Memory B cell (primary cell): ENCODE data around the gene COL6A5.
"Not testable (repeated sequence)": the region's sequence is repeated elsewhere in the genome, so short reads cannot be mapped to it uniquely, and the experiment has no call there.

ENCODE experiments used
- ATAC-seq: fragments of 150-1000 bp; cut with Tn5 transposase; 2 replicates; pipeline ENCODE4 v1.10.0; 2021; ENCODE audit warnings: low read depth, mild to moderate bottlenecking, moderate library complexity
- DNase-seq, 2 donors: peaks; one replicate each; pipeline ENCODE4 v3.0.0; 2022; ENCODE audit warnings: low spot score in 2 of 2
- H3K27ac Mint-ChIP-seq: one replicate; pipeline ENCODE4 v1.8.0; 2022; ENCODE audit warnings: mild to moderate bottlenecking, moderate library complexity, mixed read lengths
- H3K27me3 Mint-ChIP-seq: one replicate; pipeline ENCODE4 v1.8.0; 2022; ENCODE audit warnings: mixed read lengths
- H3K36me3 Mint-ChIP-seq: one replicate; pipeline ENCODE4 v1.8.0; 2022; ENCODE audit warnings: mild to moderate bottlenecking, mixed read lengths
- H3K4me1 Mint-ChIP-seq: one replicate; pipeline ENCODE4 v1.8.0; 2022; ENCODE audit warnings: mixed read lengths
- H3K4me3 Mint-ChIP-seq: one replicate; pipeline ENCODE4 v1.8.0; 2022; ENCODE audit warnings: mild to moderate bottlenecking, moderate library complexity, mixed read lengths
- H3K9me3 Mint-ChIP-seq: one replicate; pipeline ENCODE4 v1.8.0; 2022; ENCODE audit warnings: mixed read lengths

The COL6A5 gene

GRCh38 chr3:130442284-130442683, 96.8 kb downstream of the COL6A5 start:
- Mint-ChIP-seq H3K4me1 (no peaks in the 10 kb centered on the region), H3K27me3 (peaks cover 5% of the 10 kb centered on the region), H3K9me3 (no peaks in the 10 kb centered on the region), H3K4me3 (no peak overlapping the region), H3K27ac (no peak overlapping the region), H3K36me3 (no peaks in the 10 kb centered on the region)
- DNase-seq (no peak), ATAC-seq (no peak)

- not testable (repeated sequence) for H3K36me3 Mint-ChIP-seq, ATAC-seq
Observed at GRCh38 chr3:130446840-130447239, 101.4 kb downstream of the COL6A5 start.

GRCh38 chr3:130448155-130448554, 102.7 kb downstream of the COL6A5 start:
- H3K27me3 Mint-ChIP-seq, H3K4me3 Mint-ChIP-seq, H3K4me1 Mint-ChIP-seq, H3K9me3 Mint-ChIP-seq, ATAC-seq, H3K27ac Mint-ChIP-seq, H3K36me3 Mint-ChIP-seq, DNase-seq: not testable (repeated sequence)

More at GRCh38 chr3:130446840-130447239, 101.4 kb downstream of the COL6A5 start:
- H3K9me3 Mint-ChIP-seq, H3K27ac Mint-ChIP-seq, H3K27me3 Mint-ChIP-seq, H3K4me3 Mint-ChIP-seq, H3K4me1 Mint-ChIP-seq, DNase-seq: not testable (repeated sequence)

- H3K27me3 Mint-ChIP-seq, result no peaks in the 10 kb centered on the region
- no peak for ATAC-seq
- no peaks in the 10 kb centered on the region for H3K36me3 Mint-ChIP-seq
- DNase-seq, result no peak
- H3K9me3 Mint-ChIP-seq, result peaks cover under 1% of the 10 kb centered on the region
- no peak overlapping the region for H3K27ac Mint-ChIP-seq
- H3K4me3 Mint-ChIP-seq, result no peak overlapping the region
- H3K4me1 Mint-ChIP-seq, result no peaks in the 10 kb centered on the region
Observed at GRCh38 chr3:130456540-130456939, 111.1 kb downstream of the COL6A5 start.

GRCh38 chr3:130457671-130458070, 112.2 kb downstream of the COL6A5 start:
- Mint-ChIP-seq H3K27ac (no peak overlapping the region), H3K4me1 (no peaks in the 10 kb centered on the region), H3K4me3 (no peak overlapping the region), H3K27me3 (no peaks in the 10 kb centered on the region), H3K36me3 (no peaks in the 10 kb centered on the region), H3K9me3 (no peaks in the 10 kb centered on the region)
- ATAC-seq (no peak), DNase-seq (no peak)

- ATAC-seq (no peak), DNase-seq (no peak)
- peaks cover under 1% of the 10 kb centered on the region for H3K27me3 Mint-ChIP-seq
- no peak overlapping the region for H3K4me3 Mint-ChIP-seq
- no peak overlapping the region for H3K27ac Mint-ChIP-seq
- no peaks in the 10 kb centered on the region for H3K36me3 Mint-ChIP-seq
- H3K4me1 Mint-ChIP-seq, result no peaks in the 10 kb centered on the region
- no peaks in the 10 kb centered on the region for H3K9me3 Mint-ChIP-seq
Observed at GRCh38 chr3:130459944-130460343, 114.5 kb downstream of the COL6A5 start.

- no peaks in the 10 kb centered on the region for H3K36me3 Mint-ChIP-seq
- H3K4me1 Mint-ChIP-seq, result no peaks in the 10 kb centered on the region
- ATAC-seq (no peak), DNase-seq (no peak)
- no peak overlapping the region for H3K4me3 Mint-ChIP-seq
- H3K27me3 Mint-ChIP-seq, result peaks cover 3% of the 10 kb centered on the region
- H3K9me3 Mint-ChIP-seq, result no peaks in the 10 kb centered on the region
- no peak overlapping the region for H3K27ac Mint-ChIP-seq
Observed at GRCh38 chr3:130462089-130462488, 116.6 kb downstream of the COL6A5 start.

GRCh38 chr3:130463221-130463620, 117.7 kb downstream of the COL6A5 start:
- Mint-ChIP-seq H3K4me3 (no peak overlapping the region), H3K9me3 (no peaks in the 10 kb centered on the region), H3K27ac (no peak overlapping the region), H3K36me3 (no peaks in the 10 kb centered on the region), H3K4me1 (no peaks in the 10 kb centered on the region), H3K27me3 (peaks cover 3% of the 10 kb centered on the region)
- ATAC-seq, result no peak
- no peak for DNase-seq

GRCh38 chr3:130465521-130465920, 120.0 kb downstream of the COL6A5 start:
- no peaks in the 10 kb centered on the region for H3K36me3 Mint-ChIP-seq
- H3K27me3 Mint-ChIP-seq, result peaks cover 3% of the 10 kb centered on the region
- H3K4me3 Mint-ChIP-seq, result no peak overlapping the region
- no peaks in the 10 kb centered on the region for H3K4me1 Mint-ChIP-seq
- DNase-seq (no peak), ATAC-seq (no peak)
- H3K9me3 Mint-ChIP-seq, result no peaks in the 10 kb centered on the region
- no peak overlapping the region for H3K27ac Mint-ChIP-seq

- no peaks in the 10 kb centered on the region for H3K9me3 Mint-ChIP-seq
- no peaks in the 10 kb centered on the region for H3K4me1 Mint-ChIP-seq
- H3K36me3 Mint-ChIP-seq, result no peaks in the 10 kb centered on the region
- DNase-seq, result no peak
- H3K27me3 Mint-ChIP-seq, result peaks cover 8% of the 10 kb centered on the region
- no peak for ATAC-seq
- H3K27ac Mint-ChIP-seq, result no peak overlapping the region
- H3K4me3 Mint-ChIP-seq, result no peak overlapping the region
Observed at GRCh38 chr3:130468311-130468710, 122.8 kb downstream of the COL6A5 start.

GRCh38 chr3:130470126-130470525, 124.7 kb downstream of the COL6A5 start:
- Mint-ChIP-seq H3K36me3 (no peaks in the 10 kb centered on the region), H3K27ac (no peak overlapping the region), H3K4me1 (no peaks in the 10 kb centered on the region), H3K4me3 (no peak overlapping the region), H3K9me3 (peaks cover 3% of the 10 kb centered on the region), H3K27me3 (peaks cover 6% of the 10 kb centered on the region)
- no peak for ATAC-seq
- DNase-seq, result no peak

- no peak overlapping the region for H3K4me3 Mint-ChIP-seq
- DNase-seq (no peak), ATAC-seq (no peak)
- H3K36me3 Mint-ChIP-seq, result no peaks in the 10 kb centered on the region
- peaks cover 5% of the 10 kb centered on the region for H3K27me3 Mint-ChIP-seq
- peaks cover 4% of the 10 kb centered on the region for H3K9me3 Mint-ChIP-seq
- no peak overlapping the region for H3K27ac Mint-ChIP-seq
- H3K4me1 Mint-ChIP-seq, result no peaks in the 10 kb centered on the region
Observed at GRCh38 chr3:130473416-130473815, 127.9 kb downstream of the COL6A5 start.

GRCh38 chr3:130480736-130481135, 135.3 kb downstream of the COL6A5 start:
- no peak for DNase-seq
- no peak for ATAC-seq
- no peaks in the 10 kb centered on the region for H3K4me1 Mint-ChIP-seq

GRCh38 chr3:130488288-130488687, 142.8 kb downstream of the COL6A5 start:
- H3K4me1 Mint-ChIP-seq, result no peaks in the 10 kb centered on the region
- H3K4me3 Mint-ChIP-seq, result no peak overlapping the region
- DNase-seq (no peak), ATAC-seq (no peak)
- H3K9me3 Mint-ChIP-seq, result peaks cover 1% of the 10 kb centered on the region
- no peaks in the 10 kb centered on the region for H3K27me3 Mint-ChIP-seq
- no peaks in the 10 kb centered on the region for H3K36me3 Mint-ChIP-seq
- no peak overlapping the region for H3K27ac Mint-ChIP-seq

More at GRCh38 chr3:130480736-130481135, 135.3 kb downstream of the COL6A5 start:
- Mint-ChIP-seq H3K27me3 (no peaks in the 10 kb centered on the region), H3K4me3 (no peak overlapping the region), H3K36me3 (no peaks in the 10 kb centered on the region), H3K27ac (no peak overlapping the region), H3K9me3 (peaks cover 2% of the 10 kb centered on the region)

- Mint-ChIP-seq H3K9me3 (peaks cover 1% of the 10 kb centered on the region), H3K4me3 (no peak overlapping the region), H3K36me3 (no peaks in the 10 kb centered on the region), H3K27me3 (no peaks in the 10 kb centered on the region), H3K27ac (no peak overlapping the region), H3K4me1 (no peaks in the 10 kb centered on the region)
- DNase-seq (no peak), ATAC-seq (no peak)
Observed at GRCh38 chr3:130488769-130489450, 143.4 kb downstream of the COL6A5 start.
